Transverse colon (tissue), 4 donors: ENCODE measurements around the gene HSPA5. TPM values are rescaled to one million over a fixed set of nuclear protein-coding genes. Genes with fewer than 3 reads are reported as not detected.

Experiments
- DNase-seq: peaks from one replicate; pipeline ENCODE4 v3.0.0-alpha.2; 2019
- H3K27ac ChIP-seq, 4 donors: fragments of 200-600 bp; sonication (generic); 2 replicates each; pipeline ENCODE4 v1.5.1; 2016 to 2018; ENCODE audit warnings: inconsistent platforms in 4 of 4
- H3K27me3 ChIP-seq: fragments of 200-600 bp; sonication (generic); 2 replicates; pipeline ENCODE4 v1.5.1; 2017; ENCODE audit warnings: inconsistent platforms
- H3K36me3 ChIP-seq, 4 donors: fragments of 200-600 bp; sonication (generic); 2 replicates each; pipeline ENCODE4 v1.5.1; 2017 to 2019; ENCODE audit warnings: inconsistent platforms in 4 of 4
- H3K4me1 ChIP-seq, 4 donors: fragments of 200-600 bp; sonication (generic); 2 replicates each; pipeline ENCODE4 v1.5.1; 2017 to 2020; ENCODE audit warnings: inconsistent platforms in 4 of 4
- H3K4me3 ChIP-seq, 4 donors: fragments of 200-600 bp; sonication (generic); 1 replicate in 1 of 4; 2 replicates in 3 of 4; pipeline versions ENCODE4 v1.5.1 to v1.6.1; 2017 to 2019; ENCODE audit warnings: inconsistent platforms in 4 of 4
- H3K9me3 ChIP-seq, 2 donors: fragments of 200-600 bp; sonication (generic); 2 replicates each; pipeline ENCODE4 v1.5.1; 2017 to 2019; ENCODE audit warnings: inconsistent platforms in 2 of 2
- CTCF ChIP-seq, 5 experiments: fragments of 200-600 bp in 3 of 5; fragments of 450-650 bp in 2 of 5; sonication (generic) in 3 of 5; IDR thresholded peaks; 1 replicate in 2 of 5; 2 replicates in 3 of 5; pipeline ENCODE4 v1.5.1; 2016 to 2017; ENCODE audit warnings: antibody characterized with exemption in 5 of 5, inconsistent platforms in 3 of 5, mild to moderate bottlenecking in 2 of 5, moderate library complexity in 1 of 5
- EP300 ChIP-seq: sonication (generic); formaldehyde crosslinking; IDR thresholded peaks from one replicate; pipeline ENCODE4 v1.6.1; 2017; ENCODE audit warnings: antibody characterized with exemption, low read depth
- POLR2A ChIP-seq: fragments of 450-650 bp; IDR thresholded peaks from one replicate; pipeline ENCODE4 v1.6.1; 2016; ENCODE audit warnings: antibody characterized with exemption, mild to moderate bottlenecking, moderate library complexity
- POLR2AphosphoS5 ChIP-seq, 3 donors: sonication (generic); formaldehyde crosslinking; IDR thresholded peaks; one replicate each; pipeline ENCODE4 v1.6.1; 2016; ENCODE audit warnings: antibody characterized with exemption in 3 of 3
- WGBS, 2 donors: methylation state at CpG; one replicate each; pipeline ENCODE4 v1.1.5; 2018; ENCODE audit warnings: low coverage in 1 of 2; 5-methylcytosine and 5-hydroxymethylcytosine counted together
- in situ Hi-C, 4 donors: fragments of 200-750 bp; cut with MboI; loops; one replicate each; pipeline versions ENCODE4 v1.15.0 to v1.15.1; 2017; ENCODE audit warnings: low sequenced_read_pairs in 3 of 4, low pct_ligation_motif_present in 1 of 4, low pct_unique_long_range_greater_than_20kb in 1 of 4
- intact Hi-C: fragments of 100-400 bp; cut with DNase I; formaldehyde crosslinking; loops from one replicate; pipeline ENCODE4 v1.15.1; 2023; ENCODE audit warnings: low total_unique reads
- total RNA-seq, 4 donors: library from RNA; depleted of rRNA; stranded (reverse); fragments of >200 nt; gene quantifications; one replicate each; pipeline ENCODE4 v1.1.0, GENCODE V29; 2016

HSPA5 gene
- total RNA-seq, 4 donors from 2014 or later = 49.8 to 115 (median 66.1) TPM

- H3K27me3 ChIP-seq = no peaks in the 10 kb centered on the region
- H3K36me3 ChIP-seq = peaks cover 0 to 23% (median 9%) of the 10 kb centered on the region in 4 donors
- TF ChIP-seq POLR2A (no peak), EP300 (no peak), CTCF (IDR thresholded peaks at IDR 0.05) (no peak), POLR2AphosphoS5 (IDR thresholded peaks at IDR 0.05) (no peak)
- intact Hi-C loops = no loop called here
- H3K4me1 ChIP-seq = peaks cover 22 to 37% (median 34%) of the 10 kb centered on the region in 4 donors
- H3K9me3 ChIP-seq = no peaks in the 10 kb centered on the region
- peak; percentile 40 for DNase-seq
- peak overlapping the region; percentile 57 to 85 (median 75) for H3K4me3 ChIP-seq
- 23 to 30% methylated on average over 22 to 27 of the region's 27 CpGs for WGBS, 2 donors
- peak overlapping the region; percentile 91 to 96 (median 96) for H3K27ac ChIP-seq
- in situ Hi-C loops = no loop called here
Observed at GRCh38 chr9:125241863-125242739, 958 bp upstream of the HSPA5 start.

DNA sequence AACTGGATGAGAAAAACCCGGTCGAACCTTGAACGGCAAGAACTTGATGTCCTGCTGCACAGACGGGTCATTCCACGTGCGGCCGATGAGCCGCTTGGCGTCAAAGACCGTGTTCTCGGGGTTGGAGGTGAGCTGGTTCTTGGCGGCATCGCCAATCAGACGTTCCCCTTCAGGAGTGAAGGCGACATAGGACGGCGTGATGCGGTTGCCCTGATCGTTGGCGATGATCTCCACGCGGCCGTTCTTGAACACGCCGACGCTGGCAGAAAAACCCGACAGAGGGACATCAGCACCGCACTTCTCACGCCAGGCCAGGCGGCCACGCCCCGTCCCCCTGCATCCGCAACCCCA lies 519 bp downstream of the HSPA5 start:
- no peak for TF ChIP-seq EP300
- peak in 1 of 5 experiments; percentile 8 for TF ChIP-seq CTCF (IDR thresholded peaks at IDR 0.05)
- Histone ChIP-seq H3K9me3 (no peaks in the 10 kb centered on the region), H3K27me3 (no peaks in the 10 kb centered on the region), H3K4me1 (peaks cover 22 to 52% (median 47%) of the 10 kb centered on the region in 4 donors), H3K27ac (peak overlapping the region; percentile 91 to 97 (median 96)), H3K4me3 (peak overlapping the region; percentile 76 to 86 (median 82)), H3K36me3 (peaks cover 0 to 36% (median 15%) of the 10 kb centered on the region in 4 donors)
- intact Hi-C loops = no loop called here
- WGBS, 2 donors = 1 to 2% methylated on average over 9 to 33 of the region's 33 CpGs
- DNase-seq = peak; percentile 54
- in situ Hi-C loops = no loop called here

DNA sequence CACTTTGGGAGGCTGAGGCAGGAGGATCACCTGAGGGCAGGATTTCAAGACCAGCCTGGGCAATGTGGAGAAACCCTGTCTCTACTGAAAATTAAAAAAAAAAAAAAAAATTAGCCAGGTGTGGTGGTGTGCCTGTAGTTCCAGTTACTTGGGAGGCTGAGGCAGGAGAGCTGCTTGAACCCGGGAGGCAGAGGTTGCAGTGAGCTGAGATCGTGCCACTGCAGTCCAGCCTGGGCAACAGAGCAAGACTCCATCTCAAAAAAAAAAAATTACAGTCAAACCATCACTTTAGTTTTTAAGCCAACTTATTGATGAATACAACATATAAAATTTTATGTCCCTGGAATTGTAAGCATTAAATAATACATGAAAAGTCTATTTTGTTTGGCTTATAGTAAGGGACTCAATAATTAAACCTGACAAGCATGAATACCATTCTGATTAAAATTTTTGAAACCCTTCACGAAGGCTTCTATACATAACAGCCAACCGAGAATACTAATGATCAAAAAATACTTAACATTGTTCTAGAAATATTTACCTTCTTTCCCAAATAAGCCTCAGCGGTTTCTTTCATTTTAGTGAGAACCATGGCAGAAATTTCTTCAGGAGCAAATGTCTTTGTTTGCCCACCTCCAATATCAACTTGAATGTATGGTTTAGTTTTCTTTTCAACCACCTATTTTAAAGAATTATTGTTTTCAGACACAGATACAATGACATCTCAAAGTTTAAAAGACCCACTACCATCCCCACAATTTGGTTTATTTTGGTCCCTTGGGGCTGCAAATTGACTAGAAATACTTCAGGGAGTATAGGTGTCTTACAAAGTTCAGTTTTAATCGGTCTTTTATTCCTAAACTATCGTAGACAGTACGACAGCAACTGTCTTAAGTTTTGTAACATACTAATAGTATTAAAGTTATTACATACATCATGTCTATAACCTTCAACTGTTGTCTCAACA lies 1.2 kb downstream of the HSPA5 start:
- Histone ChIP-seq H3K4me1 (peaks cover 22 to 59% (median 51%) of the 10 kb centered on the region in 4 donors), H3K9me3 (no peaks in the 10 kb centered on the region), H3K36me3 (peaks cover 0 to 38% (median 18%) of the 10 kb centered on the region in 4 donors), H3K4me3 (peak overlapping the region; percentile 76 to 86 (median 82)), H3K27me3 (no peaks in the 10 kb centered on the region), H3K27ac (peak overlapping the region; percentile 91 to 97 (median 96))
- DNase-seq = no peak
- no peak for TF ChIP-seq CTCF (IDR thresholded peaks at IDR 0.05)
- no peak for TF ChIP-seq EP300
- TF ChIP-seq POLR2A = no peak
- TF ChIP-seq POLR2AphosphoS5 (IDR thresholded peaks at IDR 0.05) = no peak
- in situ Hi-C loops (no loop called here), intact Hi-C loops (no loop called here)
- WGBS, 2 donors = 15 to 17% methylated on average over 8 of the region's 8 CpGs
